HFFc6 (cell line): ENCODE measurements around the gene PHF14. TPM values are rescaled to one million over a fixed set of nuclear protein-coding genes. Genes with fewer than 3 reads are reported as not detected.
A peak's percentile ranks its signal among the peaks of the same experiment; 100 is the strongest.
"Not testable (repeated sequence)": the region's sequence is repeated elsewhere in the genome, so short reads cannot be mapped to it uniquely, and the experiment has no call there.

Experiments
- DNase-seq: peaks from one replicate; pipeline ENCODE4 v3.0.0-alpha.2; 2018
- H3K27ac Mint-ChIP-seq: 2 replicates; pipeline ENCODE4 v1.8.0; 2020; ENCODE audit warnings: mild to moderate bottlenecking, mixed read lengths
- H3K27me3 Mint-ChIP-seq: 2 replicates; pipeline ENCODE4 v1.8.0; 2021; ENCODE audit warnings: mild to moderate bottlenecking, moderate library complexity, mixed read lengths; ENCODE audit not compliant: insufficient read depth
- H3K36me3 Mint-ChIP-seq: 2 replicates; pipeline ENCODE4 v1.8.0; 2021; ENCODE audit warnings: low read depth, mixed read lengths
- H3K4me1 Mint-ChIP-seq: 2 replicates; pipeline ENCODE4 v1.8.0; 2020; ENCODE audit warnings: low read depth, mixed read lengths
- H3K4me3 Mint-ChIP-seq: 2 replicates; pipeline ENCODE4 v1.8.0; 2020; ENCODE audit warnings: mild to moderate bottlenecking, moderate library complexity, mixed read lengths
- H3K9me3 Mint-ChIP-seq: 2 replicates; pipeline ENCODE4 v1.8.0; 2020; ENCODE audit warnings: mild to moderate bottlenecking, mixed read lengths
- CTCF ChIP-seq: fragments of 200-600 bp; sonication (generic); IDR thresholded peaks from 2 replicates; pipeline ENCODE4 v1.5.0; 2021; ENCODE audit warnings: antibody characterized with exemption, mild to moderate bottlenecking
- long read RNA-seq: library from polyadenylated mRNA; unstranded; transcript quantifications from one replicate; pipeline ENCODE4 v2.0.0, GENCODE V29; 2019
- total RNA-seq, 6 experiments: library from RNA; stranded (reverse); fragmentation: NEBNext Ultra II Directional; extraction: Animal tissue kit (Norgen Biotek cat#: 25700); gene quantifications; 2 replicates in 1 of 6; 3 replicates in 5 of 6; pipeline ENCODE4 v1.2.3, GENCODE V29; 2021

PHF14 gene
- total RNA-seq = 10 to 100 TPM; 11.4 to 15.8 (median 13.3) TPM
- long read RNA-seq, partial matches to known transcripts = 2 of 4 reads
- long read RNA-seq, other reads (novel, unspliced or antisense) = 2 of 4 reads

GRCh38 chr7:10973061-10973941, at the start of gene PHF14:
PHF14 (plus strand) TSS chr7:10973872; CDS start chr7:10974324, 452 bp downstream.
- Mint-ChIP-seq H3K4me1 (peaks cover 21% of the 10 kb centered on the region), H3K27ac (peak within 1 kb of the TSS; percentile 91), H3K9me3 (no peaks in the 10 kb centered on the region), H3K27me3 (no peaks in the 10 kb centered on the region; the same call in 1 of the 2 replicates), H3K36me3 (peaks cover 11% of the 10 kb centered on the region; the same call in 1 of the 2 replicates), H3K4me3 (peak within 1 kb of the TSS; percentile 93)
- no peak for TF ChIP-seq CTCF
- DNase-seq = peak; percentile 94

GRCh38 chr7:10924370-10924769, 49.3 kb upstream of the PHF14 start:
- H3K4me3 Mint-ChIP-seq = no peak overlapping the region
- H3K4me1 Mint-ChIP-seq = no peaks in the 10 kb centered on the region
- H3K36me3 Mint-ChIP-seq = no peaks in the 10 kb centered on the region
- TF ChIP-seq CTCF = no peak
- H3K27ac Mint-ChIP-seq = no peak overlapping the region
- H3K9me3 Mint-ChIP-seq = no peaks in the 10 kb centered on the region
- no peak for DNase-seq
- H3K27me3 Mint-ChIP-seq = peaks cover 4% of the 10 kb centered on the region

GRCh38 chr7:10928203-10928602, 45.5 kb upstream of the PHF14 start:
- not testable (repeated sequence) for DNase-seq, H3K9me3 Mint-ChIP-seq, H3K4me1 Mint-ChIP-seq, H3K36me3 Mint-ChIP-seq, H3K27ac Mint-ChIP-seq, H3K27me3 Mint-ChIP-seq, H3K4me3 Mint-ChIP-seq

- H3K36me3 Mint-ChIP-seq = peaks cover 3% of the 10 kb centered on the region
- no peak overlapping the region for H3K27ac Mint-ChIP-seq
- H3K4me1 Mint-ChIP-seq = peaks cover 18% of the 10 kb centered on the region
- no peaks in the 10 kb centered on the region for H3K9me3 Mint-ChIP-seq
- DNase-seq = no peak
- H3K4me3 Mint-ChIP-seq = no peak overlapping the region
- peaks cover 2% of the 10 kb centered on the region for H3K27me3 Mint-ChIP-seq
- TF ChIP-seq CTCF = no peak
Observed at GRCh38 chr7:10930551-10930950, 43.1 kb upstream of the PHF14 start.

GRCh38 chr7:10931161-10931560, 42.5 kb upstream of the PHF14 start:
- no peak for DNase-seq

More at GRCh38 chr7:10931161-10931560, 42.5 kb upstream of the PHF14 start:
- Mint-ChIP-seq H3K27ac (no peak overlapping the region), H3K9me3 (no peaks in the 10 kb centered on the region), H3K36me3 (peaks cover 9% of the 10 kb centered on the region), H3K27me3 (peaks cover 2% of the 10 kb centered on the region), H3K4me3 (no peak overlapping the region), H3K4me1 (peaks cover 24% of the 10 kb centered on the region)
- no peak for TF ChIP-seq CTCF
